ENCODE measurements around the gene KLK7. TPM values are rescaled to one million over a fixed set of nuclear protein-coding genes. Genes with fewer than 3 reads are reported as not detected.

KLK7 gene
- total and polyA plus RNA-seq, 4 donors: 0.05 to 0.31 (median 0.14) TPM; not detected in 1

GRCh38 chr19:51025401-51025800 is 41.7 kb upstream of the KLK7 start:
- Histone ChIP-seq H3K9ac (ENCODE audit: insufficient read depth in 1 of 2, low read length in 2 of 2) (no peak overlapping the region), H3K4me1 (ENCODE audit: control insufficient read depth in 5 of 5, insufficient read depth in 5 of 5, low read length in 5 of 5) (no peaks in the 10 kb centered on the region), H3K4me3 (no peak overlapping the region), H3K27me3 (ENCODE audit: control insufficient read depth in 3 of 3, insufficient read depth in 3 of 3, low read length in 2 of 3) (peaks cover 3 to 9% (median 4%) of the 10 kb centered on the region in 3 donors), H3K27ac (ENCODE audit: low read depth in 1 of 2, low read length in 1 of 2) (no peak overlapping the region), H3K36me3 (ENCODE audit: control insufficient read depth in 4 of 4, insufficient read depth in 4 of 4, low read length in 4 of 4) (no peaks in the 10 kb centered on the region), H3K9me3 (ENCODE audit: control insufficient read depth in 4 of 4, insufficient read depth in 3 of 4, low read length in 3 of 4) (peaks cover 0 to 7% (median 0%) of the 10 kb centered on the region in 4 donors)
- DNase-seq (no peak), ATAC-seq (ENCODE audit: insufficient read depth, low FRiP score) (no peak)
- TF ChIP-seq CTCF (IDR thresholded peaks at IDR 0.05; ENCODE audit: control extremely low read depth, extremely low read depth): no peak
- 64 to 75% methylated on average over 6 of the region's 6 CpGs for WGBS, 2 donors

- Histone ChIP-seq H3K36me3 (ENCODE audit: control insufficient read depth in 4 of 4, insufficient read depth in 4 of 4, low read length in 4 of 4) (no peaks in the 10 kb centered on the region), H3K9ac (ENCODE audit: insufficient read depth in 1 of 2, low read length in 2 of 2) (no peak overlapping the region), H3K27ac (ENCODE audit: low read depth in 1 of 2, low read length in 1 of 2) (no peak overlapping the region), H3K4me3 (no peak overlapping the region), H3K4me1 (ENCODE audit: control insufficient read depth in 5 of 5, insufficient read depth in 5 of 5, low read length in 5 of 5) (no peaks in the 10 kb centered on the region), H3K9me3 (ENCODE audit: control insufficient read depth in 4 of 4, insufficient read depth in 3 of 4, low read length in 3 of 4) (peaks cover 0 to 7% (median 0%) of the 10 kb centered on the region in 4 donors), H3K27me3 (ENCODE audit: control insufficient read depth in 3 of 3, insufficient read depth in 3 of 3, low read length in 2 of 3) (peaks cover 3 to 13% (median 8%) of the 10 kb centered on the region in 3 donors)
- 42 to 62% methylated on average over 5 of the region's 5 CpGs for WGBS, 2 donors
- no peak for DNase-seq
- no peak for ATAC-seq (ENCODE audit: insufficient read depth, low FRiP score)
- no peak for TF ChIP-seq CTCF (IDR thresholded peaks at IDR 0.05; ENCODE audit: control extremely low read depth, extremely low read depth)
Measured at GRCh38 chr19:51024924-51025323, 41.2 kb upstream of the KLK7 start.

- Histone ChIP-seq H3K27ac (ENCODE audit: low read depth in 1 of 2, low read length in 1 of 2) (no peak overlapping the region), H3K27me3 (ENCODE audit: control insufficient read depth in 3 of 3, insufficient read depth in 3 of 3, low read length in 2 of 3) (peaks cover 3 to 22% (median 9%) of the 10 kb centered on the region in 3 donors), H3K4me3 (no peak overlapping the region), H3K9ac (ENCODE audit: insufficient read depth in 1 of 2, low read length in 2 of 2) (no peak overlapping the region), H3K36me3 (ENCODE audit: control insufficient read depth in 4 of 4, insufficient read depth in 4 of 4, low read length in 4 of 4) (no peaks in the 10 kb centered on the region), H3K4me1 (ENCODE audit: control insufficient read depth in 5 of 5, insufficient read depth in 5 of 5, low read length in 5 of 5) (peaks cover 0 to 2% (median 0%) of the 10 kb centered on the region in 5 donors), H3K9me3 (ENCODE audit: control insufficient read depth in 4 of 4, insufficient read depth in 3 of 4, low read length in 3 of 4) (peaks cover 0 to 3% (median 0%) of the 10 kb centered on the region in 4 donors)
- DNase-seq: no peak
- 71 to 77% methylated on average over 11 of the region's 11 CpGs for whole genome bisulfite sequencing, 2 donors
- no peak for ATAC-seq (ENCODE audit: insufficient read depth, low FRiP score)
- no peak for TF ChIP-seq CTCF (IDR thresholded peaks at IDR 0.05; ENCODE audit: control extremely low read depth, extremely low read depth)
Measured at GRCh38 chr19:51023946-51024345, 40.2 kb upstream of the KLK7 start.

GRCh38 chr19:51022526-51022925 is 38.8 kb upstream of the KLK7 start:
- DNase-seq (no peak), ATAC-seq (ENCODE audit: insufficient read depth, low FRiP score) (no peak)
- H3K27me3 ChIP-seq (ENCODE audit: control insufficient read depth in 3 of 3, insufficient read depth in 3 of 3, low read length in 2 of 3): peaks cover 3 to 34% (median 17%) of the 10 kb centered on the region in 3 donors
- no peak overlapping the region for H3K27ac ChIP-seq (ENCODE audit: low read depth in 1 of 2, low read length in 1 of 2)
- H3K9me3 ChIP-seq (ENCODE audit: control insufficient read depth in 4 of 4, insufficient read depth in 3 of 4, low read length in 3 of 4): peaks cover 0 to 3% (median 0%) of the 10 kb centered on the region in 4 donors
- H3K4me1 ChIP-seq (ENCODE audit: control insufficient read depth in 5 of 5, insufficient read depth in 5 of 5, low read length in 5 of 5): peaks cover 0 to 2% (median 0%) of the 10 kb centered on the region in 5 donors
- no peak for TF ChIP-seq CTCF (IDR thresholded peaks at IDR 0.05; ENCODE audit: control extremely low read depth, extremely low read depth)
- WGBS, 2 donors: 62 to 64% methylated on average over 14 of the region's 14 CpGs
- H3K9ac ChIP-seq (ENCODE audit: insufficient read depth in 1 of 2, low read length in 2 of 2): no peak overlapping the region
- no peak overlapping the region for H3K4me3 ChIP-seq
- no peaks in the 10 kb centered on the region for H3K36me3 ChIP-seq (ENCODE audit: control insufficient read depth in 4 of 4, insufficient read depth in 4 of 4, low read length in 4 of 4)
